Testis (tissue), 5 donors: ENCODE measurements around the gene TMEM156. TPM values are rescaled to one million over a fixed set of nuclear protein-coding genes. Genes with fewer than 3 reads are reported as not detected.

ENCODE experiments used
- DNase-seq: peaks from one replicate; pipeline ENCODE4 v3.0.0-alpha.2; 2019
- H3K27ac ChIP-seq, 2 donors: fragments of 200-600 bp; sonication (generic); one replicate each; pipeline ENCODE4 v1.5.1; 2019
- H3K27me3 ChIP-seq: fragments of 200-600 bp; sonication (generic); one replicate; pipeline ENCODE4 v1.5.1; 2019
- H3K36me3 ChIP-seq: fragments of 200-600 bp; sonication (generic); one replicate; pipeline ENCODE4 v1.5.1; 2017; ENCODE audit warnings: low read depth; ENCODE audit errors: missing control alignments
- H3K4me1 ChIP-seq: fragments of 200-600 bp; sonication (generic); one replicate; pipeline ENCODE4 v1.5.1; 2019
- H3K4me3 ChIP-seq, 2 donors: fragments of 200-600 bp; sonication (generic); one replicate each; pipeline ENCODE4 v1.5.1; 2017 to 2019
- H3K9me3 ChIP-seq: fragments of 200-600 bp; sonication (generic); one replicate; pipeline ENCODE4 v1.5.1; 2017
- CTCF ChIP-seq, 3 experiments: fragments of 450-650 bp in 2 of 3; fragments of 200-600 bp in 1 of 3; sonication (generic) in 1 of 3; IDR thresholded peaks; one replicate each; pipeline ENCODE4 v1.5.1; 2016 to 2019; ENCODE audit warnings: antibody characterized with exemption in 3 of 3, mild to moderate bottlenecking in 2 of 3, moderate library complexity in 1 of 3
- POLR2A ChIP-seq: fragments of 450-650 bp; IDR thresholded peaks from one replicate; pipeline ENCODE4 v1.6.1; 2017; ENCODE audit warnings: antibody characterized with exemption, mild to moderate bottlenecking, moderate library complexity
- WGBS, 2 donors: methylation state at CpG; one replicate each; pipeline ENCODE4 v1.1.5; 2018; 5-methylcytosine and 5-hydroxymethylcytosine counted together
- intact Hi-C: fragments of 100-400 bp; cut with DNase I; formaldehyde crosslinking; loops from one replicate; pipeline ENCODE4 v1.15.1; 2023; ENCODE audit warnings: low total_unique reads
- long read RNA-seq, 2 donors: transcript quantifications; one replicate each; lab custom pipeline, GENCODE V29; 2026
- polyA plus RNA-seq: library from polyadenylated mRNA; stranded (reverse); fragments of 350-450 nt; fragmentation: Illumina TruSeq; extraction: RNeasy Lipid Tissue Mini Kit (QIAGEN cat#74804); gene quantifications from one replicate; pipeline ENCODE4 v1.2.3, GENCODE V29; 2014; ENCODE audit warnings: low read depth, low replicate concordance; ENCODE audit not compliant: insufficient read depth
- total RNA-seq, 2 donors: library from RNA; depleted of rRNA; stranded (reverse); fragments of >200 nt; gene quantifications; one replicate each; pipeline ENCODE4 v1.2.3, GENCODE V29; 2016

Gene TMEM156
- total RNA-seq (not detected), polyA plus RNA-seq (0.86 TPM)
- long read RNA-seq, donor 1, result 0 reads
- long read RNA-seq, donor 2, result 0 reads

GRCh38 chr4:39032218-39033085 lies at the start of gene TMEM156:
Gene TMEM156, minus strand, starts transcription at chr4:39032409. Its CDS starts 96 bp downstream, at chr4:39032313.
- Histone ChIP-seq H3K9me3 (no peaks in the 10 kb centered on the region), H3K4me1 (no peaks in the 10 kb centered on the region), H3K27ac (no peak within 1 kb of the TSS), H3K36me3 (no peaks in the 10 kb centered on the region), H3K27me3 (no peaks in the 10 kb centered on the region), H3K4me3 (no peak within 1 kb of the TSS)
- DNase-seq, result no peak
- intact Hi-C loops, result no loop called here
- 89 to 90% methylated on average over 5 of the region's 5 CpGs for WGBS, 2 donors
- TF ChIP-seq CTCF (IDR thresholded peaks at IDR 0.05) (no peak), POLR2A (no peak)

GRCh38 chr4:39078829-39079228 lies 46.6 kb upstream of the TMEM156 start:
- Histone ChIP-seq H3K4me1 (no peaks in the 10 kb centered on the region), H3K27ac (no peak overlapping the region), H3K36me3 (no peaks in the 10 kb centered on the region), H3K27me3 (no peaks in the 10 kb centered on the region), H3K4me3 (no peak overlapping the region), H3K9me3 (no peaks in the 10 kb centered on the region)
- TF ChIP-seq POLR2A (no peak), CTCF (IDR thresholded peaks at IDR 0.05) (no peak)
- intact Hi-C loops, result no loop called here
- WGBS, 2 donors, result 84 to 87% methylated on average over 2 of the region's 2 CpGs
- DNase-seq, result no peak

- H3K4me1 ChIP-seq, result no peaks in the 10 kb centered on the region
Measured at GRCh38 chr4:39068907-39069306, 36.7 kb upstream of the TMEM156 start.

GRCh38 chr4:39067451-39067850 lies 35.2 kb upstream of the TMEM156 start:
- no peaks in the 10 kb centered on the region for H3K27me3 ChIP-seq
- no peaks in the 10 kb centered on the region for H3K36me3 ChIP-seq
- no peak for DNase-seq
- intact Hi-C loops, result no loop called here
- 77 to 82% methylated on average over 3 of the region's 3 CpGs for WGBS, 2 donors
- no peak for TF ChIP-seq POLR2A
- TF ChIP-seq CTCF (IDR thresholded peaks at IDR 0.05), result no peak
- no peaks in the 10 kb centered on the region for H3K9me3 ChIP-seq
- no peak overlapping the region for H3K27ac ChIP-seq
- no peaks in the 10 kb centered on the region for H3K4me1 ChIP-seq
- H3K4me3 ChIP-seq, result no peak overlapping the region

More at GRCh38 chr4:39068907-39069306, 36.7 kb upstream of the TMEM156 start:
- no peaks in the 10 kb centered on the region for H3K27me3 ChIP-seq
- no peaks in the 10 kb centered on the region for H3K36me3 ChIP-seq
- WGBS, 2 donors, result 77 to 85% methylated on average over 3 of the region's 3 CpGs
- TF ChIP-seq POLR2A, result no peak
- TF ChIP-seq CTCF (IDR thresholded peaks at IDR 0.05), result no peak
- H3K9me3 ChIP-seq, result no peaks in the 10 kb centered on the region
- DNase-seq, result no peak
- intact Hi-C loops, result no loop called here
- H3K27ac ChIP-seq, result no peak overlapping the region
- H3K4me3 ChIP-seq, result no peak overlapping the region
